Kidney (tissue), 14 donors: Measurements from ENCODE around the gene RELL1. TPM values are rescaled to one million over a fixed set of nuclear protein-coding genes. Genes with fewer than 3 reads are reported as not detected.

Experiments
- DNase-seq, 5 donors: peaks; one replicate each; pipeline ENCODE4 v3.0.0-alpha.2; 2013 to 2020
- FAIRE-seq: peaks from 2 replicates; lab custom pipeline; 2012; peaks lifted over from hg19 to GRCh38; lab: Jason Lieb, UNC
- H3K27ac ChIP-seq, 2 donors: one replicate each; pipeline ENCODE4 v1.7.0; 2013; ENCODE audit warnings: low read depth in 2 of 2, low read length in 2 of 2, inconsistent platforms in 1 of 2
- H3K27me3 ChIP-seq: one replicate; pipeline ENCODE4 v1.7.1; 2013; ENCODE audit warnings: low read length, inconsistent platforms; ENCODE audit not compliant: control insufficient read depth, insufficient read depth
- H3K36me3 ChIP-seq, 3 donors: one replicate each; pipeline versions ENCODE4 v1.7.0 to v1.7.1; 2013; ENCODE audit warnings: low read length in 3 of 3, control low read depth in 1 of 3, inconsistent platforms in 1 of 3; ENCODE audit not compliant: insufficient read depth in 3 of 3, control insufficient read depth in 2 of 3
- H3K4me1 ChIP-seq, 3 donors: one replicate each; pipeline versions ENCODE4 v1.7.0 to v1.7.1; 2013; ENCODE audit warnings: low read length in 3 of 3, inconsistent platforms in 1 of 3, low read depth in 1 of 3; ENCODE audit not compliant: control insufficient read depth in 2 of 3, insufficient read depth in 2 of 3
- H3K4me3 ChIP-seq, 3 donors: one replicate each; pipeline versions ENCODE4 v1.7.0 to v1.8.1; 2013; ENCODE audit warnings: low read length in 3 of 3, control low read depth in 1 of 3, inconsistent platforms in 1 of 3
- H3K9ac ChIP-seq, 3 donors: one replicate each; pipeline versions ENCODE4 v1.7.0 to v1.7.1; 2013; ENCODE audit warnings: low read length in 3 of 3, control low read depth in 1 of 3, inconsistent platforms in 1 of 3
- H3K9me3 ChIP-seq, 3 donors: one replicate each; pipeline versions ENCODE4 v1.7.0 to v1.7.1; 2013; ENCODE audit warnings: low read length in 3 of 3, control low read depth in 1 of 3, inconsistent platforms in 1 of 3; ENCODE audit not compliant: control insufficient read depth in 2 of 3, insufficient read depth in 1 of 3
- CTCF ChIP-seq: IDR thresholded peaks from 3 replicates; pipeline ENCODE4 v1.5.1; 2012; ENCODE audit warnings: mild to moderate bottlenecking, moderate library complexity, borderline replicate concordance; ENCODE audit not compliant: insufficient read depth; ENCODE audit errors: extremely low read depth
- intact Hi-C: fragments of 100-400 bp; cut with DNase I; formaldehyde crosslinking; loops from one replicate; pipeline ENCODE4 v1.11.1; 2022
- polyA plus RNA-seq: library from polyadenylated mRNA; stranded (reverse); fragments of 350-450 nt; fragmentation: Illumina TruSeq; extraction: RNeasy Lipid Tissue Mini Kit (QIAGEN cat#74804); gene quantifications from one replicate; pipeline ENCODE4 v1.2.3, GENCODE V29; 2014; ENCODE audit warnings: low read depth, low replicate concordance; ENCODE audit not compliant: insufficient read depth
- total RNA-seq: library from RNA; stranded (reverse); fragmentation: NEBNext Ultra II Directional; extraction: Animal tissue kit (Norgen Biotek cat#: 25700); gene quantifications from one replicate; pipeline ENCODE4 v1.2.1, GENCODE V29; 2021
- donor health status: control.
- donor health status: control.
- donor health status: control.
- donor health status: control.
- donor health status: control.
- donor health status: DM: yes; HTN: yes; CAD: no.
- donor health status: Normal renal cell carcinoma (clear cell type).

The RELL1 gene
- total and polyA plus RNA-seq, 2 donors from 2014 or later: 1.4 to 38.4 TPM

GRCh38 chr4:37682701-37683401 is 3.3 kb downstream of the RELL1 start:
- intact Hi-C loops: no loop called here
- H3K9ac ChIP-seq: no peak overlapping the region

GRCh38 chr4:37680089-37680488 is 6.1 kb downstream of the RELL1 start:
- Histone ChIP-seq H3K4me3 (no peak overlapping the region), H3K4me1 (peaks cover 4 to 13% (median 10%) of the 10 kb centered on the region in 3 donors), H3K27ac (no peak overlapping the region), H3K9me3 (no peaks in the 10 kb centered on the region), H3K36me3 (no peaks in the 10 kb centered on the region), H3K27me3 (no peaks in the 10 kb centered on the region), H3K9ac (no peak overlapping the region)
- intact Hi-C loops: no loop called here
- DNase-seq: no peak
- TF ChIP-seq CTCF: no peak
- FAIRE-seq: no peak

More at GRCh38 chr4:37682701-37683401, 3.3 kb downstream of the RELL1 start:
- Histone ChIP-seq H3K36me3 (no peaks in the 10 kb centered on the region), H3K4me3 (no peak overlapping the region), H3K27ac (no peak overlapping the region), H3K9me3 (no peaks in the 10 kb centered on the region), H3K4me1 (peaks cover 3 to 12% (median 4%) of the 10 kb centered on the region in 3 donors), H3K27me3 (no peaks in the 10 kb centered on the region)
- FAIRE-seq (no peak), DNase-seq (no peak)
- TF ChIP-seq CTCF: no peak

- intact Hi-C loops: no loop called here
- Histone ChIP-seq H3K27ac (no peak overlapping the region), H3K27me3 (no peaks in the 10 kb centered on the region), H3K4me1 (peaks cover 2 to 14% (median 10%) of the 10 kb centered on the region in 3 donors), H3K4me3 (no peak overlapping the region), H3K36me3 (no peaks in the 10 kb centered on the region), H3K9ac (no peak overlapping the region), H3K9me3 (no peaks in the 10 kb centered on the region)
- DNase-seq: no peak
- no peak for FAIRE-seq
- TF ChIP-seq CTCF: no peak
These were observed 6.9 kb downstream of the RELL1 start for GRCh38 chr4:37679301-37679700.
